ENCODE data around the gene BDNF.

BDNF gene

DNA sequence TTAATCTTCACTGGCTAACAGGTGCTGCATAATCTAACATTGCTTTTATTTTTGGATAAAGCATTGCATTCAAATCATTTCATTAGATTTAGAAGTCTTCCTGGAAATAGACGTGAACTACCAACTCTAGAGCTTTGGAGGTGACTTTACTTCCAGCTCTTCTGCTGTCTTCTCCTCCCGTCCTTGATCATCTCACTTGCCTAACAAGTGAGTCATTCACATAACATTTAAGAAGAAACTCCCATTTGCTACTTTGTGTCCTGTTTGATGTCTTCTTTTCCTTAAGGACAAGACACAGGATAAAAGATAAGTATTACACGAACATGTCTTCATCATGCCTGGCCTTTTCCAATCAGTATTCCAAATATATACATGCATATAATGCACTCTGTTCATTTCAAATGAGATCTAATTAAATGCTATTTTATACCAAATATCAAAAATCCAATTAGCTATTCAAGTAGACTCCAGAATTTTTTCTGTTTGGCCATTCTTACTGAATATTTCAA is 88.3 kb downstream of the BDNF start:
- no peaks in the 10 kb centered on the region for H3K27me3 Mint-ChIP-seq
- H3K9me3 Mint-ChIP-seq: no peaks in the 10 kb centered on the region
- no peak overlapping the region for H3K27ac Mint-ChIP-seq
- no peak overlapping the region for H3K4me3 Mint-ChIP-seq
- H3K36me3 Mint-ChIP-seq: peaks cover 1% of the 10 kb centered on the region
- H3K4me1 Mint-ChIP-seq: no peaks in the 10 kb centered on the region

DNA sequence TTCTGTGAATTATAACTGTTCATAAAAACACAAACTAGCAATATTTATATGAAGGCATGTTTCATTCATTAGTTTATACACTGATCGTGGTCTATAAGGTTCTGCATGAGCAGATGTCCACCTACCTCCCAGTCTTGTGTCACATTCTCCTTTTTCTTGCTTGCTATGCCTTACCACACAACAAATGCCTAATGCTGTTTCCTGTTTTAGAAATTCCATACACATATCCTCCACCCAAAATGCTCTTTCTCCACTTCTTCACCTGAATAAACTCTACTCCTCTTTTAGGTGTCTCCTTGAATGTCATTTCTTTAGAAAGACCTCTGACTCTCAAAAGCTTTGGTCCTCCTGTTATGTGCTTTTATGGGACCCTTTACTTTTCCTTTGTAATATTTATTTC is 88.9 kb downstream of the BDNF start:
- H3K36me3 Mint-ChIP-seq: peaks cover 1% of the 10 kb centered on the region
- H3K9me3 Mint-ChIP-seq: no peaks in the 10 kb centered on the region
- H3K27ac Mint-ChIP-seq: no peak overlapping the region
- no peaks in the 10 kb centered on the region for H3K4me1 Mint-ChIP-seq
- no peak overlapping the region for H3K4me3 Mint-ChIP-seq
- H3K27me3 Mint-ChIP-seq: no peaks in the 10 kb centered on the region

DNA sequence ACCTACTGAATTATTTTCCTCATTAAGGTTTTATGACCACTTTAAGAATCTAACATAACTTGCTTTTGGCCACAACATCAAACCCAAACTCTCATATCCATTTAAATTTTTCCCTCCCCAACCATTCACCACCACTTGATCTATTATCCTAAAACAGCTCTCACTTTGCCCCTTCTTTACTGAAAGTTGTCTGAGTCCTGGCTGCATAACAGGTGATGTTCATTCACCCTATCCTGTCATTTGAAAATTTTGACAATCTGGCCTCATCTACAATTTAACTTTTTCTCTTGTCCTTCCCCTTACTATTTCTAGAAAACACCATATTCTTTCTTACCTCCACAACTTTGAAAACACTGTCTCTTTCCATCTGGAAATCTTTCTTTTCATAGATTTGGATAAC is 89.3 kb downstream of the BDNF start:
- Mint-ChIP-seq H3K27ac (no peak overlapping the region), H3K4me3 (no peak overlapping the region), H3K36me3 (no peaks in the 10 kb centered on the region), H3K9me3 (no peaks in the 10 kb centered on the region), H3K27me3 (no peaks in the 10 kb centered on the region), H3K4me1 (no peaks in the 10 kb centered on the region)

DNA sequence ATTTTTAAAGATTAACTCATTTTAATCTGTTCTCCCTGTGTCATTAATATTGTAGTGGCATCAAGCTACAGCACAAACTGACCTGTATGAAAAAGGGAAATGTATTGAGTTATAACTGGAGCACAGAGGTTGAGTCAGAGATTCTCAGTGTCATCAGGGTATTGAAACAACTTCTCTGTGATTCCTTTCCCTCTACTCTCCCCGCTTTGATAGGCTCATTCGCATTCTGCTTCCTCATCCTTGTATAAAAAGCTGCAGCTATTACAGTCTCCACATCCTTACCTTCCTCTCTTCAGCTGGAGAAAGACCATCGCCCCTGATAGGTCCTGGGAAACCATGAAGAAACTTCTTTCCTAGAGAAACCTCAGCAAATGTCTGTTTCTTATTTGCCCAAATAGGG is 90.0 kb downstream of the BDNF start:
- H3K36me3 Mint-ChIP-seq: no peaks in the 10 kb centered on the region
- H3K4me1 Mint-ChIP-seq: no peaks in the 10 kb centered on the region
- no peak overlapping the region for H3K27ac Mint-ChIP-seq
- H3K4me3 Mint-ChIP-seq: no peak overlapping the region
- no peaks in the 10 kb centered on the region for H3K9me3 Mint-ChIP-seq
- no peaks in the 10 kb centered on the region for H3K27me3 Mint-ChIP-seq

DNA sequence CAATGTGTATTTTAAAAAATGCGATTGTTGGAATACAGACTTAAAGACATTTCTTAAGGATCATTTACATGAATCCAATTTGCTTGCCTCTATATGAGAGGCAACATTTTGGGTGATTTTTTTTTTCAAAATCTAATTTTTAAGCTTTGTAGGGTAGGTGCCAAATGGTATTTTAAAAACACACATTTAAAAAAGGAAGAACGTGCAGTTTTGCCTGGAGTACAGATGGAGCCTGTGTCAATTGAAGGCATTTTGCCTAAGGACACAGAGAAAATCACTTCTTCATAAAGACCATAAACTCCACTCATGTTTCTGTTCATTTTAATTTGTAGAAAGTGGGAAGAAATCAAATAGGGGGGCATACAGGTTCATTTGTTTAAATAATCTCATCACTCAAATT is 91.3 kb downstream of the BDNF start:
- no peak overlapping the region for H3K27ac Mint-ChIP-seq
- no peaks in the 10 kb centered on the region for H3K9me3 Mint-ChIP-seq
- H3K36me3 Mint-ChIP-seq: no peaks in the 10 kb centered on the region
- no peaks in the 10 kb centered on the region for H3K4me1 Mint-ChIP-seq
- no peak overlapping the region for H3K4me3 Mint-ChIP-seq
- no peaks in the 10 kb centered on the region for H3K27me3 Mint-ChIP-seq

DNA sequence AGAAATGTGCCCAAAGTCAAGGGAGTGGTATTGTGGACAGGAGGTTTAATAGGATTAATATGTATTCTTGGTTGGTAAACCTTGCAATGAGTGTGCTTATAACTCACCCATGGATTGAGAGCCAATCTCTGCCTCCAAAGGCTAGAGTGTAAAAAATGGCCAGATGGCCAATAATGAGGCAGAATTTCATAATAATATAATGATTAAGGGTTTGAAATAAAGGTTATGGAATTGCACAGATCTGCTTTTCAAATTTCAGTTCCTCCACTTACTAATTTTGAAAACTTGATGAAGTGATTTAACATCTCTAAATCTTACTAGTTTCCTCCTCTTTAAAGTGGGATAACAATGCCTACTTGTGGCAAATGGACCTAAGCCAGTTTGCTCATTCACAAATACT is 94.8 kb downstream of the BDNF start:
- Mint-ChIP-seq H3K9me3 (no peaks in the 10 kb centered on the region), H3K4me3 (no peak overlapping the region), H3K36me3 (peaks cover 2% of the 10 kb centered on the region), H3K27me3 (no peaks in the 10 kb centered on the region), H3K4me1 (no peaks in the 10 kb centered on the region), H3K27ac (no peak overlapping the region)
